Caco-2 (cell line): ENCODE data around the gene VTI1A. TPM values are rescaled to one million over a fixed set of nuclear protein-coding genes. Genes with fewer than 3 reads are reported as not detected.

Experiments
- Bru-seq: library from RNA; stranded (reverse); fragments of 400-500 nt; gene quantifications from one replicate; lab custom pipeline; 2021; lab: Mats Ljungman, UMichigan
- BruChase-seq, 2 experiments: library from RNA; stranded (reverse); fragments of 400-500 nt; gene quantifications; one replicate each; lab custom pipeline; 2021; lab: Mats Ljungman, UMichigan
- BruUV-seq: library from RNA; stranded (reverse); fragments of 400-500 nt; replicated peaks from 2 replicates; lab custom pipeline; 2021; lab: Mats Ljungman, UMichigan
- CTCF ChIA-PET: fragments of 300-600 bp; sonication (Branson Sonifier 250); formaldehyde crosslinking; loops from one replicate; lab custom pipeline; 2022; ENCODE audit warnings: antibody characterized with exemption; lab: Charles Lee
- POLR2A ChIA-PET: fragments of 300-600 bp; sonication (Branson Sonifier 250); formaldehyde crosslinking; loops from one replicate; lab custom pipeline; 2022; ENCODE audit warnings: antibody characterized with exemption; lab: Charles Lee
- DNase-seq, 2 experiments: peaks; one replicate each; pipeline versions ENCODE4 v3.0.0 to v3.0.0-alpha.2; 2020 to 2022
- H3K27me3 ChIP-seq: replicated peaks from 2 replicates; pipeline ENCODE4 v1.6.0; 2011; ENCODE audit warnings: low read length; ENCODE audit not compliant: control insufficient read depth, insufficient read depth
- H3K36me3 ChIP-seq: 2 replicates; pipeline ENCODE4 v1.5.1; 2011; ENCODE audit warnings: low read length; ENCODE audit not compliant: control insufficient read depth, insufficient read depth
- H3K4me1 ChIP-seq: fragments of 250-450 bp; sonication (Bioruptor Pico); 2 replicates; pipeline ENCODE4 v1.5.1; 2020; ENCODE audit warnings: mild to moderate bottlenecking
- H3K4me3 ChIP-seq: 2 replicates; pipeline ENCODE4 v1.5.1; 2011; ENCODE audit warnings: low read depth, mild to moderate bottlenecking, control low read depth, low read length
- H3K9me3 ChIP-seq: fragments of 250-450 bp; sonication (Bioruptor Pico); 2 replicates; pipeline ENCODE4 v1.5.1; 2020; ENCODE audit warnings: mild to moderate bottlenecking, moderate library complexity
- H3K27ac Mint-ChIP-seq: one replicate; pipeline ENCODE4 v1.8.0; 2022; ENCODE audit warnings: mixed read lengths; ENCODE audit not compliant: unreplicated experiment
- H3K27me3 Mint-ChIP-seq: one replicate; pipeline ENCODE4 v1.8.0; 2022; ENCODE audit warnings: mixed read lengths; ENCODE audit not compliant: insufficient read depth, unreplicated experiment
- H3K36me3 Mint-ChIP-seq: one replicate; pipeline ENCODE4 v1.8.0; 2022; ENCODE audit warnings: mild to moderate bottlenecking, mixed read lengths; ENCODE audit not compliant: insufficient read depth, unreplicated experiment
- H3K4me1 Mint-ChIP-seq: one replicate; pipeline ENCODE4 v1.8.0; 2022; ENCODE audit warnings: low read depth, mixed read lengths; ENCODE audit not compliant: unreplicated experiment
- H3K4me3 Mint-ChIP-seq: one replicate; pipeline ENCODE4 v1.8.0; 2022; ENCODE audit warnings: mild to moderate bottlenecking, moderate library complexity, mixed read lengths; ENCODE audit not compliant: unreplicated experiment
- H3K9me3 Mint-ChIP-seq: one replicate; pipeline ENCODE4 v1.8.0; 2022; ENCODE audit warnings: mixed read lengths; ENCODE audit not compliant: unreplicated experiment
- CTCF ChIP-seq, 2 experiments: fragments of 200-600 bp in 1 of 2; IDR thresholded peaks; 1 replicate in 1 of 2; 2 replicates in 1 of 2; pipeline versions ENCODE4 v1.5.1 to v1.8.0; 2011 to 2022; ENCODE audit warnings: antibody characterized with exemption in 1 of 2, control low read depth in 1 of 2, inconsistent platforms in 1 of 2, low read depth in 1 of 2, low read length in 1 of 2, mild to moderate bottlenecking in 1 of 2, moderate library complexity in 1 of 2; ENCODE audit not compliant: insufficient read depth in 1 of 2, severe bottlenecking in 1 of 2, unreplicated experiment in 1 of 2
- intact Hi-C: fragments of 100-400 bp; cut with micrococcal nuclease; formaldehyde crosslinking; loops from one replicate; pipeline ENCODE4 v1.10.0; 2022; ENCODE audit not compliant: unreplicated experiment
- long read RNA-seq: library from polyadenylated mRNA; stranded (forward); transcript quantifications from one replicate; pipeline ENCODE4 v2.0.0, GENCODE V29; 2022
- total RNA-seq: library from RNA; stranded (reverse); gene quantifications from 2 replicates; pipeline ENCODE4 v1.2.3, GENCODE V29; 2022

VTI1A gene
- total RNA-seq (42.3 and 45.6 TPM in 2 replicates), Bru-seq, nascent RNA (percentile 83 among the genes with signal in this experiment), BruChase-seq, experiment 1, labeled RNA remaining after a 2-hour chase (percentile 87 among the genes with signal in this experiment), BruChase-seq, experiment 2, labeled RNA remaining after a 6-hour chase (percentile 81 among the genes with signal in this experiment)
- long read RNA-seq, full-length matches to known transcripts: 26 of 44 reads
- long read RNA-seq, partial matches to known transcripts: 4 of 44 reads
- long read RNA-seq, other reads (novel, unspliced or antisense): 14 of 44 reads

GRCh38 chr10:112446855-112447619 is at the start of gene VTI1A, which contains the start of gene ZDHHC6:
TSS of gene VTI1A (plus strand) at chr10:112447215. CDS start at chr10:112447374, 159 bp downstream.
TSS of gene ZDHHC6 (minus strand) at chr10:112446914. CDS start at chr10:112445436, 1,478 bp downstream.
- ChIA-PET POLR2A (interaction anchor here (0.6 to 1.6 kb wide), 8 partner anchors 9 to 267 kb away, joined by 3 to 5 read pairs (median 3); no protein-coding TSS in a partner anchor), CTCF (interaction anchor here (0.7 to 1.3 kb wide), 4 partner anchors 13 to 1587 kb away, joined by 3 to 8 read pairs (median 4); no protein-coding TSS in a partner anchor)
- H3K4me3 Mint-ChIP-seq: peak within 1 kb of the TSS; percentile 94
- H3K9me3 Mint-ChIP-seq: no peaks in the 10 kb centered on the region
- Histone ChIP-seq H3K36me3 (no peaks in the 10 kb centered on the region), H3K4me3 (peak within 1 kb of the TSS; percentile 81), H3K4me1 (peaks cover 7% of the 10 kb centered on the region; the same call in 1 of the 2 replicates), H3K27me3 (no peaks in the 10 kb centered on the region), H3K9me3 (no peaks in the 10 kb centered on the region)
- TF ChIP-seq CTCF (IDR thresholded peaks at IDR 0.05; ENCODE audit: insufficient read depth in 1 of 2, low read depth in 1 of 2, low read length in 1 of 2, severe bottlenecking in 1 of 2, unreplicated experiment in 1 of 2): peak; percentile 27 to 63
- BruUV-seq: no TSS peak
- H3K4me1 Mint-ChIP-seq: no peaks in the 10 kb centered on the region
- peak; percentile 90 for DNase-seq
- H3K27ac Mint-ChIP-seq: peak within 1 kb of the TSS; percentile 88
- peaks cover 21% of the 10 kb centered on the region for H3K36me3 Mint-ChIP-seq
- intact Hi-C loops: loop anchor here (2.0 kb wide), 1 partner anchor 26 kb away; no protein-coding TSS in a partner anchor
- no peaks in the 10 kb centered on the region for H3K27me3 Mint-ChIP-seq

- intact Hi-C loops: loop anchor here (5.0 kb wide), 1 partner anchor 35 kb away; no protein-coding TSS in a partner anchor
- no peaks in the 10 kb centered on the region for H3K9me3 ChIP-seq
- Mint-ChIP-seq H3K4me1 (peaks cover 10% of the 10 kb centered on the region), H3K36me3 (no peaks in the 10 kb centered on the region), H3K27ac (no peak overlapping the region), H3K9me3 (no peaks in the 10 kb centered on the region), H3K4me3 (no peak overlapping the region), H3K27me3 (no peaks in the 10 kb centered on the region)
- BruUV-seq: no TSS peak
- H3K4me1 ChIP-seq: peaks cover 41% of the 10 kb centered on the region
- H3K4me3 ChIP-seq: no peak overlapping the region
- H3K27me3 ChIP-seq: no peaks in the 10 kb centered on the region
- no peak for TF ChIP-seq CTCF (IDR thresholded peaks at IDR 0.05; ENCODE audit: insufficient read depth in 1 of 2, low read depth in 1 of 2, low read length in 1 of 2, severe bottlenecking in 1 of 2, unreplicated experiment in 1 of 2)
- ChIA-PET CTCF (no interaction called here), POLR2A (no interaction called here)
- no peak for DNase-seq
- H3K36me3 ChIP-seq: peaks cover 4% of the 10 kb centered on the region; the same call in 1 of the 2 replicates
Measured at GRCh38 chr10:112397592-112397991, 49.4 kb upstream of the VTI1A start.

- no peak overlapping the region for H3K4me3 ChIP-seq
- intact Hi-C loops: no loop called here
- peaks cover 10% of the 10 kb centered on the region for H3K9me3 Mint-ChIP-seq
- no peak for DNase-seq
- no TSS peak for BruUV-seq
- CTCF ChIA-PET: no interaction called here
- TF ChIP-seq CTCF (IDR thresholded peaks at IDR 0.05; ENCODE audit: insufficient read depth in 1 of 2, low read depth in 1 of 2, low read length in 1 of 2, severe bottlenecking in 1 of 2, unreplicated experiment in 1 of 2): no peak
- H3K4me1 ChIP-seq: peaks cover 21% of the 10 kb centered on the region
- H3K4me3 Mint-ChIP-seq: no peak overlapping the region
- no peaks in the 10 kb centered on the region for H3K27me3 ChIP-seq
- no peaks in the 10 kb centered on the region for H3K27me3 Mint-ChIP-seq
- no peaks in the 10 kb centered on the region for H3K9me3 ChIP-seq
- no peak overlapping the region for H3K27ac Mint-ChIP-seq
- H3K4me1 Mint-ChIP-seq: peaks cover 26% of the 10 kb centered on the region
- POLR2A ChIA-PET: no interaction called here
- peaks cover 5% of the 10 kb centered on the region for H3K36me3 ChIP-seq
- H3K36me3 Mint-ChIP-seq: peaks cover 12% of the 10 kb centered on the region
Measured at GRCh38 chr10:112402917-112403316, 44.1 kb upstream of the VTI1A start.
